ENCODE data around the gene FDXR. TPM values are rescaled to one million over a fixed set of nuclear protein-coding genes. Genes with fewer than 3 reads are reported as not detected.
"Not testable (repeated sequence)": the region's sequence is repeated elsewhere in the genome, so short reads cannot be mapped to it uniquely, and the experiment has no call there.

FDXR gene
- total RNA-seq: 4.5 TPM
- long read RNA-seq, transcript FDXR-201 (12 exons, 1,875 nt): major isoform, 10 of 15 reads
- long read RNA-seq, partial matches to known transcripts: 1 of 15 reads
- long read RNA-seq, other reads (novel, unspliced or antisense): 3 of 15 reads

GRCh38 chr17:74872313-74873036, at the start of gene FDXR:
Gene FDXR, minus strand, starts transcription at chr17:74872994. Its CDS starts 50 bp downstream, at chr17:74872944.
- ATAC-seq: no peak
- intact Hi-C loops (cut with micrococcal nuclease): no loop called here
- no peak for DNase-seq

- ATAC-seq (no peak), DNase-seq (no peak)
- intact Hi-C loops (cut with micrococcal nuclease): no loop called here
Observed at GRCh38 chr17:74922172-74922571, 49.4 kb upstream of the FDXR start.

- intact Hi-C loops (cut with micrococcal nuclease): no loop called here
- DNase-seq (no peak), ATAC-seq (no peak)
Observed at GRCh38 chr17:74921769-74922168, 49.0 kb upstream of the FDXR start.

- ATAC-seq (no peak), DNase-seq (no peak)
- intact Hi-C loops (cut with micrococcal nuclease): no loop called here
Observed at GRCh38 chr17:74921026-74921681, 48.4 kb upstream of the FDXR start.

- intact Hi-C loops (cut with micrococcal nuclease): no loop called here
- no peak for ATAC-seq
Observed at GRCh38 chr17:74920642-74921025, 47.8 kb upstream of the FDXR start.

GRCh38 chr17:74920306-74920620, 47.5 kb upstream of the FDXR start:
- intact Hi-C loops (cut with micrococcal nuclease): no loop called here
- ATAC-seq (no peak), DNase-seq (no peak)

More at GRCh38 chr17:74920642-74921025, 47.8 kb upstream of the FDXR start:
- DNase-seq: no peak

- intact Hi-C loops (cut with micrococcal nuclease): no loop called here
- peak; percentile 34 for ATAC-seq
- DNase-seq: peak; percentile 38
Observed at GRCh38 chr17:74919440-74920305, 46.9 kb upstream of the FDXR start.

GRCh38 chr17:74918906-74919305, 46.1 kb upstream of the FDXR start:
- ATAC-seq (no peak), DNase-seq (no peak)

GRCh38 chr17:74917430-74917829, 44.6 kb upstream of the FDXR start:
- intact Hi-C loops (cut with micrococcal nuclease): no loop called here
- DNase-seq: no peak
- ATAC-seq: no peak

More at GRCh38 chr17:74918906-74919305, 46.1 kb upstream of the FDXR start:
- intact Hi-C loops (cut with micrococcal nuclease): no loop called here

- intact Hi-C loops (cut with micrococcal nuclease): no loop called here
- ATAC-seq: no peak
- no peak for DNase-seq
Observed at GRCh38 chr17:74916851-74917199, 44.0 kb upstream of the FDXR start.

- ATAC-seq: no peak
- DNase-seq: no peak
- intact Hi-C loops (cut with micrococcal nuclease): no loop called here
Observed at GRCh38 chr17:74916136-74916850, 43.5 kb upstream of the FDXR start.

- DNase-seq; intact Hi-C loops (cut with micrococcal nuclease); ATAC-seq: not testable (repeated sequence)
Observed at GRCh38 chr17:74911423-74911822, 38.6 kb upstream of the FDXR start.

- ATAC-seq; intact Hi-C loops (cut with micrococcal nuclease); DNase-seq: not testable (repeated sequence)
Observed at GRCh38 chr17:74909097-74909496, 36.3 kb upstream of the FDXR start.

GRCh38 chr17:74907012-74907411, 34.2 kb upstream of the FDXR start:
- intact Hi-C loops (cut with micrococcal nuclease): no loop called here
- ATAC-seq (no peak), DNase-seq (no peak)

- ATAC-seq; DNase-seq; intact Hi-C loops (cut with micrococcal nuclease): not testable (repeated sequence)
Observed at GRCh38 chr17:74906214-74906793, 33.5 kb upstream of the FDXR start.

- ATAC-seq (no peak), DNase-seq (no peak)
- intact Hi-C loops (cut with micrococcal nuclease): no loop called here
Observed at GRCh38 chr17:74904687-74905409, 32.1 kb upstream of the FDXR start.

GRCh38 chr17:74903671-74904070, 30.9 kb upstream of the FDXR start:
- ATAC-seq (no peak), DNase-seq (no peak)
- intact Hi-C loops (cut with micrococcal nuclease): no loop called here

- intact Hi-C loops (cut with micrococcal nuclease): no loop called here
- no peak for DNase-seq
- no peak for ATAC-seq
Observed at GRCh38 chr17:74903034-74903433, 30.2 kb upstream of the FDXR start.
